ENCODE data around the gene TMEM237. TPM values are rescaled to one million over a fixed set of nuclear protein-coding genes. Genes with fewer than 3 reads are reported as not detected.

Gene TMEM237
- polyA plus RNA-seq, 1 of the 3 experiments (the other 2 are of a cell fraction) = 67.2 TPM

- 30% methylated on average over 4 of the region's 4 CpGs for WGBS (ENCODE audit: low lambda C conversion rate)
- Histone ChIP-seq H3K4me3 (ENCODE audit: low read depth in 2 of 2, low read length in 1 of 2) (no peak overlapping the region), H3K4me2 (no peak overlapping the region), H3K79me2 (ENCODE audit: insufficient read depth) (peaks cover 7% of the 10 kb centered on the region; the same call in 1 of the 2 replicates), H3K27me3 (ENCODE audit: insufficient read depth) (no peaks in the 10 kb centered on the region), H3K27ac (ENCODE audit: low read depth in 2 of 2, low read length in 1 of 2) (peak overlapping the region in 1 of 2 experiments; percentile 73; a peak in 3 of 4 replicates), H3K9ac (no peak overlapping the region), H3K4me1 (ENCODE audit: control insufficient read depth in 1 of 2, insufficient read depth in 2 of 2, low read depth in 1 of 2, low read length in 1 of 2) (peaks cover 3 to 10% of the 10 kb centered on the region in 2 experiments; a peak in 3 of 4 replicates), H4K20me1 (ENCODE audit: insufficient read depth) (no peaks in the 10 kb centered on the region), H3K36me3 (replicated peaks in 1 of 2; ENCODE audit: control insufficient read depth in 1 of 2, insufficient read depth in 2 of 2, low read length in 1 of 2) (peaks cover 89 to 90% of the 10 kb centered on the region in 2 experiments), H3F3A (replicated peaks; ENCODE audit: insufficient read depth) (no peaks in the 10 kb centered on the region), H3K9me3 (no peaks in the 10 kb centered on the region), H3K9me2 (no peaks in the 10 kb centered on the region), H2AFZ (ENCODE audit: low read depth) (no peak overlapping the region)
- DNase-seq = peak; percentile 39
- CTCF ChIA-PET = interaction anchor here (0.6 to 1.4 kb wide), 5 partner anchors 9 to 257 kb away, joined by 3 to 4 read pairs (median 4); no protein-coding TSS in a partner anchor
- POLR2A ChIA-PET = interaction anchor here (0.5 to 1.1 kb wide), 4 partner anchors 10 to 414 kb away, joined by 3 to 10 read pairs (median 3); partner anchors contain the start of genes STRADB, TMEM237 and TRAK2
- TF ChIP-seq EP300 (IDR thresholded peaks at IDR 0.05; ENCODE audit: borderline replicate concordance in 1 of 2, low read depth in 1 of 2, low read length in 1 of 2) (peak; percentile 37 to 69; a peak in 3 of 4 replicates), PBX3 (IDR thresholded peaks at IDR 0.05) (peak; percentile 22), NFIC (IDR thresholded peaks at IDR 0.05; ENCODE audit: borderline replicate concordance) (no peak), RCOR1 (IDR thresholded peaks at IDR 0.05; ENCODE audit: low read length) (peak; percentile 69), USF2 (IDR thresholded peaks at IDR 0.05; ENCODE audit: borderline replicate concordance, low read depth, low read length) (no peak), CHD2 (IDR thresholded peaks at IDR 0.05; ENCODE audit: low read length, partially characterized antibody) (peak; percentile 16), TCF12 (IDR thresholded peaks at IDR 0.05) (peak; percentile 79), JUND (IDR thresholded peaks at IDR 0.05) (0 out of 2 replicates have a peak, but pooled peaks have one; percentile 10), ZBTB33 (IDR thresholded peaks at IDR 0.05; ENCODE audit: borderline replicate concordance, low read depth) (no peak), RFX5 (IDR thresholded peaks at IDR 0.05; ENCODE audit: low read length) (no peak), USF1 (IDR thresholded peaks at IDR 0.05; ENCODE audit: borderline replicate concordance, low read depth) (no peak), FOSL2 (IDR thresholded peaks at IDR 0.05; ENCODE audit: borderline replicate concordance, low read depth) (0 out of 2 replicates have a peak, but pooled peaks have one; percentile 17), MXI1 (IDR thresholded peaks at IDR 0.05; ENCODE audit: low read depth, low read length) (no peak; the same call in 1 of the 2 replicates), SIN3A (IDR thresholded peaks at IDR 0.05; ENCODE audit: borderline replicate concordance, low read depth, low read length) (no peak), FOXM1 (IDR thresholded peaks at IDR 0.05; ENCODE audit: low read depth) (no peak), POLR2AphosphoS5 (IDR thresholded peaks at IDR 0.05; ENCODE audit: low read depth, low read length) (peak; percentile 52; the same call in 1 of the 2 replicates), TEAD4 (IDR thresholded peaks at IDR 0.05; ENCODE audit: borderline replicate concordance, insufficient read depth) (no peak), FOXJ3 (CRISPR knock-in tag; IDR thresholded peaks at IDR 0.05) (0 out of 2 replicates have a peak, but pooled peaks have one; percentile 37), GATA2 (CRISPR knock-in tag; IDR thresholded peaks at IDR 0.05) (peak; percentile 54), CTCF (IDR thresholded peaks at IDR 0.05) (no peak), MEF2A (IDR thresholded peaks at IDR 0.05; ENCODE audit: borderline replicate concordance, low read depth) (no peak), NRF1 (IDR thresholded peaks at IDR 0.05; ENCODE audit: low read depth, low read length) (no peak), SMC3 (IDR thresholded peaks at IDR 0.05; ENCODE audit: low read depth, low read length) (no peak), TAF1 (IDR thresholded peaks at IDR 0.05; ENCODE audit: borderline replicate concordance, low read depth, low read length) (no peak)
These were observed 9.5 kb downstream of the TMEM237 start for GRCh38 chr2:201633661-201634249.

All from SK-N-SH (cell line).